DND-41 (cell line): ENCODE results near the gene P2RX4.

ENCODE experiments used
- ATAC-seq: fragments of 200-7000 bp; cut with Tn5 transposase; 3 replicates; pipeline ENCODE4 v1.9.1; 2021; ENCODE audit warnings: low read depth; ENCODE audit not compliant: insufficient read depth
- DNase-seq: peaks from one replicate; pipeline ENCODE4 v3.0.0-alpha.2; 2020
- H2AFZ ChIP-seq: 2 replicates; pipeline ENCODE4 v1.6.0; 2012; ENCODE audit warnings: low read depth, low read length
- H3K27ac ChIP-seq: 2 replicates; pipeline ENCODE4 v1.5.1; 2012; ENCODE audit warnings: low read length, inconsistent platforms
- H3K27me3 ChIP-seq: fragments of 200-600 bp; sonication (generic); 2 replicates; pipeline ENCODE4 v1.6.0; 2012; ENCODE audit warnings: low read length, mild to moderate bottlenecking, inconsistent platforms; ENCODE audit not compliant: insufficient read depth, poor library complexity
- H3K36me3 ChIP-seq: 2 replicates; pipeline ENCODE4 v1.5.1; 2012; ENCODE audit warnings: low read length, inconsistent platforms; ENCODE audit not compliant: insufficient read depth
- H3K4me1 ChIP-seq: 2 replicates; pipeline ENCODE4 v1.5.1; 2012; ENCODE audit warnings: mild to moderate bottlenecking, low read length; ENCODE audit not compliant: insufficient read depth
- H3K4me2 ChIP-seq: 2 replicates; pipeline ENCODE4 v1.6.0; 2012; ENCODE audit warnings: mild to moderate bottlenecking, moderate library complexity, low read length, inconsistent platforms; ENCODE audit not compliant: insufficient read depth
- H3K4me3 ChIP-seq, 2 experiments: fragments of 200-600 bp in 1 of 2; shearing (Covaris generic) in 1 of 2; 2 replicates each; pipeline ENCODE4 v1.5.1; 2012 to 2016; ENCODE audit warnings: inconsistent platforms in 2 of 2, low read length in 2 of 2, mild to moderate bottlenecking in 2 of 2, low read depth in 1 of 2, moderate library complexity in 1 of 2
- H3K79me2 ChIP-seq: 2 replicates; pipeline ENCODE4 v1.6.0; 2012; ENCODE audit warnings: low read length, inconsistent platforms; ENCODE audit not compliant: insufficient read depth
- H3K9ac ChIP-seq: 2 replicates; pipeline ENCODE4 v1.6.0; 2012; ENCODE audit warnings: low read depth, mild to moderate bottlenecking, inconsistent platforms, low read length, moderate library complexity
- H3K9me3 ChIP-seq: 2 replicates; pipeline ENCODE4 v1.5.1; 2012; ENCODE audit warnings: low read length, moderate library complexity, mild to moderate bottlenecking, inconsistent platforms; ENCODE audit not compliant: insufficient read depth, severe bottlenecking
- H4K20me1 ChIP-seq: 2 replicates; pipeline ENCODE4 v1.6.0; 2012; ENCODE audit warnings: low read length; ENCODE audit not compliant: insufficient read depth
- EZH2 ChIP-seq: IDR thresholded peaks from 3 replicates; pipeline ENCODE4 v1.6.1; 2012; ENCODE audit warnings: borderline replicate concordance, low read depth, mild to moderate bottlenecking, moderate library complexity, low read length, inconsistent platforms; ENCODE audit not compliant: severe bottlenecking
- TF ChIP-seq, protein P1 (sequence below): IDR thresholded peaks from 2 replicates; pipeline ENCODE4 v1.5.1; 2012; ENCODE audit warnings: borderline replicate concordance, low read length, moderate library complexity, mild to moderate bottlenecking; ENCODE audit not compliant: poor library complexity, severe bottlenecking; ENCODE audit errors: extremely low read depth

The P2RX4 gene

DNA sequence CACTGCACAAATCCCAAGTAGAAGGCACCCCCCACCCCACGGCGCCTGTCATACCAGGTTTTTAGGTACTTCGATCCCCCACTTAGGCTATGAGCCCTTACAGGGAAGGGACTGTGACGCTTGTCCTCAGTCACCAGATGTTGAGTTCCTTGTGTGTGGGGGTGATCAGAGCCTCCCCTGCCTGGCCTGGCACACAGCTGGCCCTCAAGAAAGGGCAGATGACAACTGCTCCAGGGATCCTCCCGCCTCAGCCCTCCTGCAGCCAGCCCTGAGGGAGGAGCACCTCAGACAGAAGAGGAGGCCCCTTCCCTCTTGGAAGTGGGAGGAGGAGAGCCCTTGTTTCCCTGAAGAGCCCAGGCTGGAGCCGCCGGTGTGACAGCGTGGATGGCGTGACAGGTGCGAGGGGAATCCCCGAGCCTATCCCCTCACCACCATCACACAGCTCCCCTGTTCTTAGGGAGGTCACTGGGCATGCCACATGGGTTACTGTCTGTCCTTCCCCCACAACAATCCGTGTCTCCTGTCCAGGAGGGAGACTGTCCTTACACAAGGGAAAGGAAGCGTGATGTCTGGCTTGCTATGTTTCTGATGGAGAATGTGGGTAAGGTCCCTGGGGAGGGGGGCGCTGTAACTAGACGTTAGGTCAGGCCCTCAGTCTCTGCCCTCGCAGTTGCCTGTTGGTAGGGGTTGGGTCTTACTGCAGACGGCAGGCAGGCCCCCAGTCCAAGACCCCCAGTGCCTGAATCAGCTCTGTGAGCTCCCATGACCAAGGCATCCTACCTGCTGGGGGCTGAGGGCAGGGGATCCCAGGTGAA, 31.4 kb downstream of the P2RX4 start:
- ATAC-seq: no peak
- H3K9ac ChIP-seq: no peak overlapping the region

DNA sequence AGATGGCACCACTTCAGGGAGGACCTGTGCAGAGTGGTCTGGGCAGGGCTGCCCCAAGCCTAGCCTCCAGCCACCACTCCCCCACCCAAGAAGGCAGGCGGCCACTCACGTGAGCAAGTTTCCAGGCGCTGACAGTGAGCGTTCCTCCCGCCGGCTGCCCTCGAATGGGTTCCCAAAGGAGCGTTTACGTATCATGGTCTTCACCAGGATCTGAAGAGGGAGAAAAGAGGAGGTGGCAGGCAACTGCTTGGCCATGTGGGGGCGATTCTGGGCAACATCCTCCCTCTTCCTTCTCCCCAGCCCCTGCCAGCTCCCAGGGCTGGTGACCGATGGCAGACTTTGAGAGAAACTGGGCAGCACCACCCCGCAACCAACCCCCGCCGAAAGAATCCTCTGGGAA, 35.1 kb downstream of the P2RX4 start:
- Histone ChIP-seq H3K79me2 (no peaks in the 10 kb centered on the region), H3K9ac (no peak overlapping the region), H3K4me1 (no peaks in the 10 kb centered on the region), H2AFZ (no peak overlapping the region), H3K27ac (no peak overlapping the region), H3K27me3 (no peaks in the 10 kb centered on the region), H3K4me2 (no peak overlapping the region), H3K36me3 (peaks cover 65% of the 10 kb centered on the region), H3K9me3 (no peaks in the 10 kb centered on the region), H3K4me3 (no peak overlapping the region), H4K20me1 (0 out of 2 replicates have a peak, but pooled peaks cover 3% of the 10 kb centered on the region)
- DNase-seq (no peak), ATAC-seq (no peak)
- TF ChIP-seq, protein P1, sequence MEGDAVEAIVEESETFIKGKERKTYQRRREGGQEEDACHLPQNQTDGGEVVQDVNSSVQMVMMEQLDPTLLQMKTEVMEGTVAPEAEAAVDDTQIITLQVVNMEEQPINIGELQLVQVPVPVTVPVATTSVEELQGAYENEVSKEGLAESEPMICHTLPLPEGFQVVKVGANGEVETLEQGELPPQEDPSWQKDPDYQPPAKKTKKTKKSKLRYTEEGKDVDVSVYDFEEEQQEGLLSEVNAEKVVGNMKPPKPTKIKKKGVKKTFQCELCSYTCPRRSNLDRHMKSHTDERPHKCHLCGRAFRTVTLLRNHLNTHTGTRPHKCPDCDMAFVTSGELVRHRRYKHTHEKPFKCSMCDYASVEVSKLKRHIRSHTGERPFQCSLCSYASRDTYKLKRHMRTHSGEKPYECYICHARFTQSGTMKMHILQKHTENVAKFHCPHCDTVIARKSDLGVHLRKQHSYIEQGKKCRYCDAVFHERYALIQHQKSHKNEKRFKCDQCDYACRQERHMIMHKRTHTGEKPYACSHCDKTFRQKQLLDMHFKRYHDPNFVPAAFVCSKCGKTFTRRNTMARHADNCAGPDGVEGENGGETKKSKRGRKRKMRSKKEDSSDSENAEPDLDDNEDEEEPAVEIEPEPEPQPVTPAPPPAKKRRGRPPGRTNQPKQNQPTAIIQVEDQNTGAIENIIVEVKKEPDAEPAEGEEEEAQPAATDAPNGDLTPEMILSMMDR: no peak
- no peak for TF ChIP-seq EZH2

More for the DNA sequence above, 31.4 kb downstream of the P2RX4 start:
- Histone ChIP-seq H3K4me3 (no peak overlapping the region), H3K9me3 (no peaks in the 10 kb centered on the region), H3K4me2 (no peak overlapping the region), H2AFZ (no peak overlapping the region), H3K4me1 (no peaks in the 10 kb centered on the region), H3K27ac (0 out of 2 replicates have a peak overlapping the region, but pooled peaks have one; percentile 37), H4K20me1 (no peaks in the 10 kb centered on the region), H3K36me3 (peaks cover 56% of the 10 kb centered on the region), H3K79me2 (no peaks in the 10 kb centered on the region), H3K27me3 (no peaks in the 10 kb centered on the region)
- no peak for TF ChIP-seq EZH2
- TF ChIP-seq, protein P1: no peak
- no peak for DNase-seq

DNA sequence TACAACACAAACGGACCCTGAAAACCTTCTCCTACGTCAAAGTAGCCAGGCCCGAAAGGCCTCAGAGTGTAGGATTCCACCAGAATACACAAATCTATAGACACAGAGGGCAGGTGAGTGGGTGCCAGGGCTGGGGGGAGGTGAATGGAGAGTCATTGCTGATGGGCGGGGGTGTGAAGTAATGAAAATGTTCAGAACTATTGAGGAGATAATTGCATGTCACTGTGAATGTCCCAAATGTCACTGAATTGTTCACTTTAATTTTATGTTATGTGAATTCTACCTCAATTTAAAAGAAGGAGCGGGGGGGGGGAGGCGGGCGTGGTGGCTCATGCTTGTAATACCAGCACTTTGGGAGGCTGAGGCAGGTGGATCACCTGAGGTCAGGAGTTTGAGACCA, 36.0 kb downstream of the P2RX4 start:
- Histone ChIP-seq H3K4me3 (no peak overlapping the region), H3K36me3 (peaks cover 67% of the 10 kb centered on the region), H3K79me2 (no peaks in the 10 kb centered on the region), H2AFZ (no peak overlapping the region), H3K4me1 (no peaks in the 10 kb centered on the region), H3K27me3 (no peaks in the 10 kb centered on the region), H4K20me1 (0 out of 2 replicates have a peak, but pooled peaks cover 3% of the 10 kb centered on the region), H3K9me3 (no peaks in the 10 kb centered on the region), H3K4me2 (no peak overlapping the region), H3K9ac (no peak overlapping the region), H3K27ac (no peak overlapping the region)
- DNase-seq: no peak
- ATAC-seq: no peak
- no peak for TF ChIP-seq EZH2
- TF ChIP-seq, protein P1: no peak
